K562 (cell line): ENCODE measurements around the gene PLEKHF1. TPM values are rescaled to one million over a fixed set of nuclear protein-coding genes. Genes with fewer than 3 reads are reported as not detected.

Experiments used
- CEBPB ChIP-seq: fragments of 450-650 bp; IDR thresholded peaks from 2 replicates; pipeline ENCODE4 v1.6.1; 2016; ENCODE audit warnings: missing genetic modification characterization, missing compliant biosample characterization
- DIDO1 ChIP-seq: fragments of 450-650 bp; IDR thresholded peaks from 2 replicates; pipeline ENCODE4 v1.6.1; 2016; ENCODE audit warnings: low read depth, missing biosample characterization, missing genetic modification characterization
- EGR1 ChIP-seq: fragments of 450-650 bp; conservative IDR thresholded peaks from 2 replicates; pipeline ENCODE4 v1.6.1; 2017; ENCODE audit warnings: mild to moderate bottlenecking
- EP400 ChIP-seq: fragments of 450-650 bp; IDR thresholded peaks from 2 replicates; pipeline ENCODE4 v1.6.1; 2017; ENCODE audit warnings: antibody characterized with exemption, mild to moderate bottlenecking, moderate library complexity
- GABPA ChIP-seq: fragments of 200-800 bp; sonication (Bioruptor generic); conservative IDR thresholded peaks from 2 replicates; pipeline ENCODE4 v1.6.1; 2016; ENCODE audit warnings: low read depth, missing genetic modification characterization, missing compliant biosample characterization
- MCM2 ChIP-seq: fragments of 450-650 bp; IDR thresholded peaks from 2 replicates; pipeline ENCODE4 v1.6.1; 2017; ENCODE audit warnings: low read depth, mild to moderate bottlenecking
- MCM5 ChIP-seq: fragments of 450-650 bp; IDR thresholded peaks from 2 replicates; pipeline ENCODE4 v1.6.1; 2016; ENCODE audit warnings: low read depth
- MEIS2 ChIP-seq: fragments of 450-650 bp; IDR thresholded peaks from 2 replicates; pipeline ENCODE4 v1.6.1; 2014; ENCODE audit warnings: mild to moderate bottlenecking; ENCODE audit not compliant: partially characterized antibody
- MIER1 ChIP-seq: fragments of 450-650 bp; IDR thresholded peaks from 2 replicates; pipeline ENCODE4 v1.6.1; 2016; ENCODE audit warnings: antibody characterized with exemption, mild to moderate bottlenecking, low read depth
- NFE2 ChIP-seq: IDR thresholded peaks from 2 replicates; pipeline ENCODE4 v1.6.1; 2014; ENCODE audit warnings: antibody characterized with exemption, low read depth
- POLR2G ChIP-seq: fragments of 200-400 bp; formaldehyde crosslinking; IDR thresholded peaks from 2 replicates; pipeline ENCODE4 v1.6.1; 2017; ENCODE audit warnings: low read depth, mild to moderate bottlenecking, antibody characterized with exemption, low read length, moderate library complexity
- POLR2H ChIP-seq: IDR thresholded peaks from 2 replicates; pipeline ENCODE4 v1.6.1; 2016; ENCODE audit warnings: missing genetic modification characterization, low read depth, mild to moderate bottlenecking, control low read depth, missing compliant biosample characterization, moderate library complexity
- RBFOX2 ChIP-seq: fragments of 200-400 bp; formaldehyde crosslinking; IDR thresholded peaks from 2 replicates; pipeline ENCODE4 v1.6.1; 2017; ENCODE audit warnings: low read depth, mild to moderate bottlenecking, low read length, moderate library complexity
- RCOR1 ChIP-seq, 2 experiments: IDR thresholded peaks; 2 replicates each; pipeline ENCODE4 v1.6.1; 2012; ENCODE audit warnings: low read depth in 2 of 2, low read length in 2 of 2, borderline replicate concordance in 1 of 2, improper control_type of control experiment in 1 of 2
- SIN3A ChIP-seq, 2 experiments: fragments of 150-350 bp in 1 of 2; IDR thresholded peaks; 2 replicates each; pipeline ENCODE4 v1.6.1; 2011 to 2016; ENCODE audit warnings: borderline replicate concordance in 2 of 2, low read depth in 2 of 2, low read length in 2 of 2, mild to moderate bottlenecking in 2 of 2, moderate library complexity in 2 of 2; ENCODE audit not compliant: control insufficient read depth in 1 of 2
- SMAD4 ChIP-seq: fragments of 250-450 bp; sonication (Bioruptor Pico); conservative IDR thresholded peaks from 2 replicates; pipeline ENCODE4 v1.8.0; 2021; ENCODE audit warnings: inconsistent platforms, mild to moderate bottlenecking, moderate library complexity
- SNIP1 ChIP-seq: fragments of 450-650 bp; IDR thresholded peaks from 2 replicates; pipeline ENCODE4 v1.7.1; 2017; ENCODE audit warnings: low read depth, mild to moderate bottlenecking
- ZNF175 ChIP-seq: fragments of 200-800 bp; sonication (Bioruptor generic); IDR thresholded peaks from 2 replicates; pipeline ENCODE4 v1.6.1; 2016; ENCODE audit warnings: low read depth, mild to moderate bottlenecking, missing genetic modification characterization, missing compliant biosample characterization
- polyA plus RNA-seq, 8 experiments: library from polyadenylated mRNA; depleted of rRNA in 4 of 8; stranded (reverse) in 5 of 8; unstranded in 3 of 8; fragments of >200 nt; fragmentation: Nextera tagmentation in 2 of 8; fragmentation: Illumina TruSeq in 1 of 8; extraction: Ambion mirVana in 2 of 8; extraction: Trizol in 1 of 8; gene quantifications; 2 replicates each; pipeline versions ENCODE4 v1.2.1 to v1.2.3, GENCODE V29; 2011 to 2014; ENCODE audit warnings: inconsistent platforms in 1 of 8, missing spikeins in 1 of 8
- total RNA-seq, 7 experiments: library from RNA; depleted of rRNA in 6 of 7; stranded (reverse); fragments of >200 nt in 6 of 7; fragmentation: Illumina TruSeq in 2 of 7; extraction: Trizol in 2 of 7; gene quantifications; 2 replicates each; pipeline versions ENCODE4 v1.2.1 to v1.2.3, GENCODE V29; 2011 to 2021; ENCODE audit warnings: low replicate concordance in 1 of 7
- TF ChIP-seq, protein P1 (sequence below): fragments of 450-650 bp; formaldehyde crosslinking; IDR thresholded peaks from 2 replicates; pipeline ENCODE4 v1.4.0; 2020; ENCODE audit warnings: mild to moderate bottlenecking
- TF ChIP-seq, protein P2 (sequence below), 2 experiments: IDR thresholded peaks in 1 of 2; conservative IDR thresholded peaks in 1 of 2; 2 replicates each; pipeline ENCODE4 v1.6.1; 2016; ENCODE audit warnings: low read depth in 2 of 2, mild to moderate bottlenecking in 1 of 2, missing compliant biosample characterization in 1 of 2, missing genetic modification characterization in 1 of 2, moderate library complexity in 1 of 2
- TF ChIP-seq, protein P3 (sequence below): fragments of 250-450 bp; sonication (Bioruptor Pico); IDR thresholded peaks from 2 replicates; pipeline ENCODE4 v1.9.0; 2021; ENCODE audit warnings: mild to moderate bottlenecking, inconsistent platforms

PLEKHF1 gene
- total and polyA plus RNA-seq, 9 of the 15 experiments (the other 6 are each of a cell fraction or from before 2014, with no cell fraction given) = 0.07 to 13.4 (median 3.9) TPM; not detected in 1

DNA sequence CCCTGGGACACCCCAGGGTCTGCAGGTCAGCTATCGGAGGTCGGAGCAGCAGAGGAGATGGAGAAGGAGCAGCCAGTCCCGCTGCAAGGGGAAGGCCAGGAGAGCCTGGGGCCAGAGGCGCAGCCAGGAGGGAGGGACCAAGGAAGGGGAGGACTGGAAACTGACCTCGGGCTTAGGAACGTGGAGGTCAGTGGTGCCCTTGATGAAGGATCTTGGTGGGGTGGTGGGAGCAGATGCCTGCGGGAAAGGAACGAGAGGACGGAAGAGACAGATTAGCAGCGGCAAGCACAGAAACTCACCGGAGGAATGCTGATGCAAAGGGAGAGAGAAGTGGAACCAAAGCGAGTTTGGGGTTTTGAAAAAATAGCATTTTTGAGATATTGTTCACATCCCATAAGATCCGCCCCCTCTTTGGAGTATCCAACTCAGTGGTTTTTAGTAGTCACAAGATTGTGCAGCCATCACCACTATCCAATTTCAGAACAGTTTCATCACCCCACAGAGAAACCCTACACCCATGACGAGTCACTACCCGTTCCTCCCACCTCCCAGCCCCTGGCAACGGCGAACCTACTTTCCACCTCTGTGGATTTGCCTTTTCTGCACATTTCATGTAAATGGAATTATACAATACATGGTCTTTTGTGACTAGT lies 22.1 kb downstream of the PLEKHF1 start (continued):
- peak; percentile 82 for TF ChIP-seq CEBPB
- peak; percentile 64 for TF ChIP-seq POLR2G
- TF ChIP-seq ZNF175 = peak; percentile 36
- TF ChIP-seq POLR2H (tag) = peak; percentile 94
- TF ChIP-seq, protein P1, sequence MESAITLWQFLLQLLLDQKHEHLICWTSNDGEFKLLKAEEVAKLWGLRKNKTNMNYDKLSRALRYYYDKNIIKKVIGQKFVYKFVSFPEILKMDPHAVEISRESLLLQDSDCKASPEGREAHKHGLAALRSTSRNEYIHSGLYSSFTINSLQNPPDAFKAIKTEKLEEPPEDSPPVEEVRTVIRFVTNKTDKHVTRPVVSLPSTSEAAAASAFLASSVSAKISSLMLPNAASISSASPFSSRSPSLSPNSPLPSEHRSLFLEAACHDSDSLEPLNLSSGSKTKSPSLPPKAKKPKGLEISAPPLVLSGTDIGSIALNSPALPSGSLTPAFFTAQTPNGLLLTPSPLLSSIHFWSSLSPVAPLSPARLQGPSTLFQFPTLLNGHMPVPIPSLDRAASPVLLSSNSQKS = no peak
- TF ChIP-seq EP400 = peak; percentile 70
- peak; percentile 71 for TF ChIP-seq EGR1
- 0 out of 2 replicates have a peak, but pooled peaks have one; percentile 14 for TF ChIP-seq DIDO1 (tag)
- TF ChIP-seq MCM5 = no peak
- peak in 1 of 2 experiments; percentile 42; a peak in 2 of 4 replicates for TF ChIP-seq RCOR1 (IDR thresholded peaks at IDR 0.05; ENCODE audit: borderline replicate concordance in 1 of 2, low read depth in 2 of 2, low read length in 2 of 2)
- no peak for TF ChIP-seq SNIP1
- no peak; the same call in 1 of the 2 replicates for TF ChIP-seq SMAD4 (CRISPR knock-in tag)
- TF ChIP-seq MIER1 = peak; percentile 36; the same call in 1 of the 2 replicates
- TF ChIP-seq NFE2 = peak; percentile 60
- peak; percentile 38 for TF ChIP-seq MEIS2
- TF ChIP-seq RBFOX2 = peak; percentile 78
- no peak for TF ChIP-seq SIN3A (IDR thresholded peaks at IDR 0.05; ENCODE audit: borderline replicate concordance in 2 of 2, control insufficient read depth in 1 of 2, low read depth in 2 of 2, low read length in 2 of 2)
- TF ChIP-seq, protein P2, sequence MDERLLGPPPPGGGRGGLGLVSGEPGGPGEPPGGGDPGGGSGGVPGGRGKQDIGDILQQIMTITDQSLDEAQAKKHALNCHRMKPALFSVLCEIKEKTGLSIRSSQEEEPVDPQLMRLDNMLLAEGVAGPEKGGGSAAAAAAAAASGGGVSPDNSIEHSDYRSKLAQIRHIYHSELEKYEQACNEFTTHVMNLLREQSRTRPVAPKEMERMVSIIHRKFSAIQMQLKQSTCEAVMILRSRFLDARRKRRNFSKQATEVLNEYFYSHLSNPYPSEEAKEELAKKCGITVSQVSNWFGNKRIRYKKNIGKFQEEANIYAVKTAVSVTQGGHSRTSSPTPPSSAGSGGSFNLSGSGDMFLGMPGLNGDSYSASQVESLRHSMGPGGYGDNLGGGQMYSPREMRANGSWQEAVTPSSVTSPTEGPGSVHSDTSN (CRISPR knock-in tag; IDR thresholded peaks at IDR 0.05; ENCODE audit: low read depth) = no peak
- TF ChIP-seq, protein P2 (tag; conservative IDR thresholded peaks at IDR 0.05; ENCODE audit: low read depth) = no peak
- TF ChIP-seq, protein P3, sequence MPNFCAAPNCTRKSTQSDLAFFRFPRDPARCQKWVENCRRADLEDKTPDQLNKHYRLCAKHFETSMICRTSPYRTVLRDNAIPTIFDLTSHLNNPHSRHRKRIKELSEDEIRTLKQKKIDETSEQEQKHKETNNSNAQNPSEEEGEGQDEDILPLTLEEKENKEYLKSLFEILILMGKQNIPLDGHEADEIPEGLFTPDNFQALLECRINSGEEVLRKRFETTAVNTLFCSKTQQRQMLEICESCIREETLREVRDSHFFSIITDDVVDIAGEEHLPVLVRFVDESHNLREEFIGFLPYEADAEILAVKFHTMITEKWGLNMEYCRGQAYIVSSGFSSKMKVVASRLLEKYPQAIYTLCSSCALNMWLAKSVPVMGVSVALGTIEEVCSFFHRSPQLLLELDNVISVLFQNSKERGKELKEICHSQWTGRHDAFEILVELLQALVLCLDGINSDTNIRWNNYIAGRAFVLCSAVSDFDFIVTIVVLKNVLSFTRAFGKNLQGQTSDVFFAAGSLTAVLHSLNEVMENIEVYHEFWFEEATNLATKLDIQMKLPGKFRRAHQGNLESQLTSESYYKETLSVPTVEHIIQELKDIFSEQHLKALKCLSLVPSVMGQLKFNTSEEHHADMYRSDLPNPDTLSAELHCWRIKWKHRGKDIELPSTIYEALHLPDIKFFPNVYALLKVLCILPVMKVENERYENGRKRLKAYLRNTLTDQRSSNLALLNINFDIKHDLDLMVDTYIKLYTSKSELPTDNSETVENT = no peak
- TF ChIP-seq MCM2 = no peak
- TF ChIP-seq GABPA = no peak
